Esophagus squamous epithelium (tissue), 5 donors: ENCODE data around the gene PITX2. TPM values are rescaled to one million over a fixed set of nuclear protein-coding genes. Genes with fewer than 3 reads are reported as not detected.

Source experiments
- DNase-seq: peaks from one replicate; lab custom pipeline; 2025; lab: John Stamatoyannopoulos, UW
- H3K27ac ChIP-seq, 4 donors: fragments of 200-600 bp; sonication (generic); one replicate each; pipeline ENCODE4 v1.5.1; 2016 to 2019; ENCODE audit warnings: mild to moderate bottlenecking in 1 of 4
- H3K27me3 ChIP-seq, 4 donors: fragments of 200-600 bp; sonication (generic); 1 replicate in 3 of 4; 2 replicates in 1 of 4; pipeline versions ENCODE4 v1.5.1 to v1.6.0; 2017 to 2021; ENCODE audit warnings: antibody characterized with exemption in 1 of 4
- H3K36me3 ChIP-seq, 3 donors: fragments of 200-600 bp; sonication (generic); one replicate each; pipeline ENCODE4 v1.5.1; 2016 to 2019
- H3K4me1 ChIP-seq, 3 donors: fragments of 200-600 bp; sonication (generic); one replicate each; pipeline ENCODE4 v1.5.1; 2017 to 2019
- H3K4me3 ChIP-seq, 4 donors: fragments of 200-600 bp; sonication (generic); 1 replicate in 3 of 4; 2 replicates in 1 of 4; pipeline ENCODE4 v1.5.1; 2016 to 2019; ENCODE audit warnings: mild to moderate bottlenecking in 2 of 4, moderate library complexity in 1 of 4
- H3K9me3 ChIP-seq, 3 donors: fragments of 200-600 bp; sonication (generic); one replicate each; pipeline ENCODE4 v1.5.1; 2016 to 2019
- POLR2A ChIP-seq, 4 donors: fragments of 450-650 bp; IDR thresholded peaks; one replicate each; pipeline ENCODE4 v1.6.1; 2017; ENCODE audit warnings: antibody characterized with exemption in 4 of 4, mild to moderate bottlenecking in 4 of 4, moderate library complexity in 3 of 4
- WGBS, 2 donors: methylation state at CpG; one replicate each; pipeline ENCODE4 v1.1.5; 2018; 5-methylcytosine and 5-hydroxymethylcytosine counted together
- intact Hi-C: fragments of 100-400 bp; cut with DNase I; formaldehyde crosslinking; loops from one replicate; pipeline ENCODE4 v1.15.0; 2022
- total RNA-seq, 4 donors: library from RNA; depleted of rRNA; stranded (reverse); fragments of >200 nt; gene quantifications; one replicate each; pipeline ENCODE4 v1.1.0, GENCODE V29; 2016
- TF ChIP-seq, protein P1 (sequence below), 6 experiments: fragments of 450-650 bp in 4 of 6; fragments of 200-600 bp in 2 of 6; sonication (generic) in 2 of 6; IDR thresholded peaks; one replicate each; pipeline ENCODE4 v1.5.1; 2016 to 2019; ENCODE audit warnings: antibody characterized with exemption in 6 of 6, mild to moderate bottlenecking in 4 of 6, moderate library complexity in 4 of 6
- donor health status: DM: yes; HTN: yes; CAD: no.

PITX2 gene
- total RNA-seq, 4 donors from 2014 or later: 0.66 to 4.8 (median 1.5) TPM; not detected in 1

- 4 to 14% methylated on average over 2 to 19 of the region's 56 CpGs for WGBS, 2 donors
- DNase-seq: no peak
- intact Hi-C loops: loop anchor here (10.0 kb wide), 1 partner anchor 638 kb away; no protein-coding TSS in a partner anchor
- Histone ChIP-seq H3K4me3 (peak overlapping the region; percentile 19 to 64 (median 39)), H3K36me3 (no peaks in the 10 kb centered on the region), H3K9me3 (no peaks in the 10 kb centered on the region), H3K27ac (peak overlapping the region; percentile 35 to 83 (median 70)), H3K4me1 (peaks cover 4 to 36% (median 9%) of the 10 kb centered on the region in 3 donors), H3K27me3 (peaks cover 12 to 100% (median 27%) of the 10 kb centered on the region in 4 donors)
- TF ChIP-seq, protein P1, sequence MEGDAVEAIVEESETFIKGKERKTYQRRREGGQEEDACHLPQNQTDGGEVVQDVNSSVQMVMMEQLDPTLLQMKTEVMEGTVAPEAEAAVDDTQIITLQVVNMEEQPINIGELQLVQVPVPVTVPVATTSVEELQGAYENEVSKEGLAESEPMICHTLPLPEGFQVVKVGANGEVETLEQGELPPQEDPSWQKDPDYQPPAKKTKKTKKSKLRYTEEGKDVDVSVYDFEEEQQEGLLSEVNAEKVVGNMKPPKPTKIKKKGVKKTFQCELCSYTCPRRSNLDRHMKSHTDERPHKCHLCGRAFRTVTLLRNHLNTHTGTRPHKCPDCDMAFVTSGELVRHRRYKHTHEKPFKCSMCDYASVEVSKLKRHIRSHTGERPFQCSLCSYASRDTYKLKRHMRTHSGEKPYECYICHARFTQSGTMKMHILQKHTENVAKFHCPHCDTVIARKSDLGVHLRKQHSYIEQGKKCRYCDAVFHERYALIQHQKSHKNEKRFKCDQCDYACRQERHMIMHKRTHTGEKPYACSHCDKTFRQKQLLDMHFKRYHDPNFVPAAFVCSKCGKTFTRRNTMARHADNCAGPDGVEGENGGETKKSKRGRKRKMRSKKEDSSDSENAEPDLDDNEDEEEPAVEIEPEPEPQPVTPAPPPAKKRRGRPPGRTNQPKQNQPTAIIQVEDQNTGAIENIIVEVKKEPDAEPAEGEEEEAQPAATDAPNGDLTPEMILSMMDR (IDR thresholded peaks at IDR 0.05): no peak
- peak in 1 of 4 donors; percentile 37 for TF ChIP-seq POLR2A (IDR thresholded peaks at IDR 0.05)
These were observed 14.0 kb upstream of the PITX2 start for GRCh38 chr4:110636680-110637407.

DNA sequence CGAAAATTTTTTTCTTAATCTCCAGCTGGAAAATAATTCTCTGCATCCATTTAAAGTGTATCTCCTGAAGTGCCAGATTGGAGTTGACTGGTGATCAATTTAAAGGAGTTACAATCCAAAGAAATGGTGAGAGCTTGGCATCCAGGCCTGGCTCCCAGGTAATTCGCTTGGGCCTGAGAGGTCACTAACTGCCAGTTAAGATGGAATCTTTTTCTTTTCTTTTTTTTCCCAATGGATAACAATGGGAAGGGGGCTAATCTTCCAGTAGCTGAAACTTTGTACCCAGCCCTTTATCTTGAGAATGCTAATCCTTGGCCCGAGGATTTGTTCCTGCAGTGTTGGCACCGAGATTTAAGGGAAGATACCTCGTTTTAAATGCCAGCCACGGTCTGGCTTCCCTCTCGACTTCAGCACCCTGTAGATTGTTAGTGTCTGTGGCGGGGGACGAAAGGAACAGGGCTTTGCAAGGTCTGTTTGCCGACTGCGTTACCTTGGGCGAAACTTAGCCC lies 13.3 kb upstream of the PITX2 start:
- H3K27ac ChIP-seq: peak overlapping the region in 3 of 4 donors; percentile 66 to 83 (median 74)
- H3K36me3 ChIP-seq: no peaks in the 10 kb centered on the region
- TF ChIP-seq, protein P1 (IDR thresholded peaks at IDR 0.05): no peak
- no peak for TF ChIP-seq POLR2A (IDR thresholded peaks at IDR 0.05)
- peak overlapping the region; percentile 19 to 64 (median 39) for H3K4me3 ChIP-seq
- DNase-seq: no peak
- peaks cover 9 to 43% (median 14%) of the 10 kb centered on the region in 3 donors for H3K4me1 ChIP-seq
- 10% methylated on average over 12 of the region's 12 CpGs for WGBS, 2 donors
- H3K27me3 ChIP-seq: peaks cover 12 to 100% (median 28%) of the 10 kb centered on the region in 4 donors
- intact Hi-C loops: loop anchor here (10.0 kb wide), 1 partner anchor 639 kb away; no protein-coding TSS in a partner anchor
- H3K9me3 ChIP-seq: no peaks in the 10 kb centered on the region

DNA sequence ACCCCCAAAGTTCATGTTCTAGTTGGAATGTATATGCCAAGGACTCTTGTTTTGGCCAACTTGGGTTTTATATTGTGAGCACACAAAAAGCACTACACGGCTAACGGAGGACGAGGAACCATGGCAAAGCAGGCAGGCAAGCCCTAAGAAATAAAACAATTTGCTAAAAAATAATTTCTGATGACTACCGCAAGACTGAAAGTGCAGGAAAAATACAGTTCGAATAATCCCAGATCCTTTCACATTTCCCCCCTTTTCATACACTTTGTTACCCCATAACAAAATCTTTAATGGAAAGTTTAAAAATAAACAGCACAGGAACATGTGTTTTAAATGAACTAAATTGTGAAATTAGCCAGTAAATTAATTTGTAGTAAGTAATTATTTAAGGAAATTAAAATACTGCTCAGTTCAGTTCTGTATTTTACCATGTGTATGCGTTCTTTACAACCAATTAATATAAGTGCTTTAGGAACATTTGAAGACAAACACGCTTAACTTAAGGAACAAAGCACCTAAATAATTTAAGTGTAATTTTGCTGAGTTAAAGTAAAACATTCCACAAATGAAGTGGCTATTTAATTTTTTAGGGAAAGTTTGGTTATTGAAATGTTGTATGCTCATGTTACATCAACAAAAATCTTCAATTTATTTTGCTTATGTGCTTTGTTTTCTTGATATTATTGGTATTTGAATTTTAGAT lies 12.4 kb upstream of the PITX2 start:
- H3K9me3 ChIP-seq: no peaks in the 10 kb centered on the region
- peaks cover 17 to 100% (median 33%) of the 10 kb centered on the region in 4 donors for H3K27me3 ChIP-seq
- peak overlapping the region in 1 of 4 donors; percentile 1 for H3K4me3 ChIP-seq
- DNase-seq: no peak
- no peak overlapping the region for H3K27ac ChIP-seq
- intact Hi-C loops: loop anchor here (10.0 kb wide), 1 partner anchor 639 kb away; no protein-coding TSS in a partner anchor
- no peaks in the 10 kb centered on the region for H3K36me3 ChIP-seq
- TF ChIP-seq, protein P1 (IDR thresholded peaks at IDR 0.05): no peak
- TF ChIP-seq POLR2A (IDR thresholded peaks at IDR 0.05): no peak
- 31 to 39% methylated on average over 7 of the region's 7 CpGs for WGBS, 2 donors
- H3K4me1 ChIP-seq: peaks cover 9 to 52% (median 15%) of the 10 kb centered on the region in 3 donors

DNA sequence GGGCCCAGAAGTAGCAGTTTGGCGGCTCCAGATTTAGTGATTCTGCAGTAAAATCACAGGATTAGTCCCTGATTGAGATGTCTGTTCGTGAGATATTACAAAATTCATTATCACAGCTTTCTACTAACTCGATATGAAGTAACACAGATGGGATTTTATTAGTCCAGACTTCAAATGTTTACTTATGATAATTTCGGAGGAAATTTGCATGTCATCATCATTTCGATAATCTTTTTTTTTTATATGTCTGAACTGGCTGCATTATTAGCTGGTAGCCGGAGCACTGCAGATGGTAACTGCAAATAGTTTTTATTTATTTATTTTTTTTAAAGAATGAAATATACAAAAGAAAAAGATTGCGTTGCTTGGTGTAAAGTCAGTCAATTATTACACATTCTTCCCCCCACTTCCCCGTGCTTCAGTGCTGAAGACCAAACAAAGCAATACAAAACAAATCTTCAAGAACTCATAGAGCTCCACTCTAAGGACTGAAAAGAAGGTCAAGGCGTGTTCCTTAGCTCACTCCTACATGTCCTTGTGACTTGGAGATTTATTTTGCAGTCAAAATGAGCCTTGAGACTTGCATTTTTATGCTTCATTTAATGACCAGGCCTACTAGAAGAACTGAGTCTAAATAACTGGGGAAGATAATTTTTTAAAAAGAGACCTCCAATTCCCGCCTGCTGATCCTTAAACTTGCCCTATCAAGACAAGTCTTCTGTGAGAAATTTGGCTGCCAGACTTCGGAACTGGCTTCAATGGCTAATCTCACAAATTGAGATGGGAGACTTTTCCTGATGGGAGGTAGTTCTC lies 11.7 kb upstream of the PITX2 start:
- DNase-seq: no peak
- H3K27ac ChIP-seq: peak overlapping the region; percentile 27 to 84 (median 66)
- H3K4me1 ChIP-seq: peaks cover 9 to 52% (median 15%) of the 10 kb centered on the region in 3 donors
- peak overlapping the region in 3 of 4 donors; percentile 15 to 52 (median 26) for H3K4me3 ChIP-seq
- intact Hi-C loops: loop anchor here (10.0 kb wide), 1 partner anchor 640 kb away; no protein-coding TSS in a partner anchor
- TF ChIP-seq, protein P1 (IDR thresholded peaks at IDR 0.05): no peak
- no peak for TF ChIP-seq POLR2A (IDR thresholded peaks at IDR 0.05)
- no peaks in the 10 kb centered on the region for H3K36me3 ChIP-seq
- H3K9me3 ChIP-seq: no peaks in the 10 kb centered on the region
- peaks cover 20 to 100% (median 34%) of the 10 kb centered on the region in 4 donors for H3K27me3 ChIP-seq
- 36 to 38% methylated on average over 11 of the region's 11 CpGs for WGBS, 2 donors
